CD14-positive monocyte (primary cell): Measurements from ENCODE around the gene TSPEAR. TPM values are rescaled to one million over a fixed set of nuclear protein-coding genes. Genes with fewer than 3 reads are reported as not detected.

Source experiments
- DNase-seq, 3 donors: peaks; one replicate each; pipeline ENCODE4 v3.0.0-alpha.2; 2011 to 2022
- H2AFZ ChIP-seq: 2 replicates; pipeline ENCODE4 v1.6.0; 2012; ENCODE audit warnings: mild to moderate bottlenecking, low read depth, low read length, inconsistent platforms; ENCODE audit not compliant: insufficient read depth, poor library complexity, severe bottlenecking
- H3K27ac ChIP-seq, 2 donors: 1 replicate in 1 of 2; 2 replicates in 1 of 2; pipeline ENCODE4 v1.5.1; 2012 to 2013; ENCODE audit warnings: low read length in 2 of 2, control low read depth in 1 of 2, inconsistent platforms in 1 of 2, low read depth in 1 of 2, mild to moderate bottlenecking in 1 of 2
- H3K27me3 ChIP-seq, 2 donors: one replicate each; pipeline versions ENCODE4 v1.6.0 to v1.6.1; 2011 to 2013; ENCODE audit warnings: low read length in 2 of 2; ENCODE audit not compliant: control insufficient read depth in 2 of 2, insufficient read depth in 2 of 2
- H3K36me3 ChIP-seq, 2 donors: replicated peaks in 1 of 2; 1 replicate in 1 of 2; 2 replicates in 1 of 2; pipeline versions ENCODE4 v1.5.1 to v1.6.1; 2012 to 2013; ENCODE audit warnings: low read length in 2 of 2, control low read depth in 1 of 2, inconsistent platforms in 1 of 2, mild to moderate bottlenecking in 1 of 2; ENCODE audit not compliant: insufficient read depth in 2 of 2, control insufficient read depth in 1 of 2
- H3K4me1 ChIP-seq, 2 donors: 1 replicate in 1 of 2; 2 replicates in 1 of 2; pipeline versions ENCODE4 v1.5.1 to v1.6.1; 2012 to 2013; ENCODE audit warnings: low read length in 2 of 2, control low read depth in 1 of 2, inconsistent platforms in 1 of 2, mild to moderate bottlenecking in 1 of 2, moderate library complexity in 1 of 2; ENCODE audit not compliant: insufficient read depth in 2 of 2, control insufficient read depth in 1 of 2
- H3K4me2 ChIP-seq: replicated peaks from 2 replicates; pipeline ENCODE3; 2012; ENCODE audit warnings: low read length, moderate library complexity, mild to moderate bottlenecking; ENCODE audit not compliant: poor library complexity, severe bottlenecking; ENCODE audit errors: extremely low read depth
- H3K4me3 ChIP-seq, 3 experiments: fragments of 200-600 bp in 1 of 3; sonication (generic) in 1 of 3; replicated peaks in 1 of 3; 1 replicate in 2 of 3; 2 replicates in 1 of 3; pipeline ENCODE4 v1.5.1; 2011 to 2013; ENCODE audit warnings: low read length in 3 of 3, mild to moderate bottlenecking in 3 of 3, control low read depth in 2 of 3, low read depth in 2 of 3, inconsistent platforms in 1 of 3, moderate library complexity in 1 of 3
- H3K79me2 ChIP-seq: 2 replicates; pipeline ENCODE4 v1.6.0; 2012; ENCODE audit warnings: mild to moderate bottlenecking, control low read depth, inconsistent platforms, low read length, moderate library complexity; ENCODE audit not compliant: insufficient read depth
- H3K9ac ChIP-seq: 2 replicates; pipeline ENCODE4 v1.6.0; 2017; ENCODE audit warnings: low read length, mild to moderate bottlenecking; ENCODE audit not compliant: insufficient read depth, poor library complexity, severe bottlenecking
- H3K9me3 ChIP-seq, 2 donors: replicated peaks in 1 of 2; 1 replicate in 1 of 2; 2 replicates in 1 of 2; pipeline versions ENCODE4 v1.5.1 to v1.6.1; 2012 to 2013; ENCODE audit warnings: low read length in 2 of 2, control low read depth in 1 of 2; ENCODE audit not compliant: control insufficient read depth in 1 of 2, insufficient read depth in 1 of 2
- H4K20me1 ChIP-seq: 2 replicates; pipeline ENCODE4 v1.6.0; 2012; ENCODE audit warnings: mild to moderate bottlenecking, low read length, control low read depth, moderate library complexity; ENCODE audit not compliant: insufficient read depth
- H3K27ac Mint-ChIP-seq, 7 donors: one replicate each; pipeline ENCODE4 v1.8.0; 2020; ENCODE audit warnings: mild to moderate bottlenecking in 7 of 7, mixed read lengths in 7 of 7, moderate library complexity in 6 of 7, inconsistent platforms in 2 of 7
- H3K27me3 Mint-ChIP-seq, 3 donors: one replicate each; pipeline ENCODE4 v1.8.0; 2021 to 2022; ENCODE audit warnings: low read depth in 3 of 3, mild to moderate bottlenecking in 3 of 3, mixed read lengths in 3 of 3, moderate library complexity in 3 of 3, inconsistent platforms in 1 of 3
- H3K36me3 Mint-ChIP-seq, 2 donors: one replicate each; pipeline ENCODE4 v1.8.0; 2020; ENCODE audit warnings: mixed read lengths in 2 of 2, inconsistent platforms in 1 of 2, mild to moderate bottlenecking in 1 of 2
- H3K4me1 Mint-ChIP-seq: one replicate; pipeline ENCODE4 v1.8.0; 2020; ENCODE audit warnings: mild to moderate bottlenecking, mixed read lengths
- H3K4me3 Mint-ChIP-seq, 2 donors: one replicate each; pipeline ENCODE4 v1.8.0; 2020; ENCODE audit warnings: mild to moderate bottlenecking in 2 of 2, mixed read lengths in 2 of 2, moderate library complexity in 1 of 2
- H3K9me3 Mint-ChIP-seq, 7 donors: one replicate each; pipeline ENCODE4 v1.8.0; 2020 to 2022; ENCODE audit warnings: mixed read lengths in 7 of 7, mild to moderate bottlenecking in 6 of 7, moderate library complexity in 6 of 7, inconsistent platforms in 2 of 7
- CTCF ChIP-seq: fragments of 200-600 bp; IDR thresholded peaks from one replicate; pipeline ENCODE4 v1.8.0; 2022; ENCODE audit warnings: antibody characterized with exemption, mild to moderate bottlenecking
- WGBS: methylation state at CpG from one replicate; pipeline ENCODE4 v1.1.5; 2013; ENCODE audit warnings: missing lambda C conversion rate; ENCODE audit not compliant: insufficient coverage; 5-methylcytosine and 5-hydroxymethylcytosine counted together
- intact Hi-C, 2 donors: fragments of 100-400 bp; cut with micrococcal nuclease; formaldehyde crosslinking; loops; one replicate each; pipeline versions ENCODE4 v1.15.0 to v1.15.1; 2023
- polyA plus RNA-seq, 3 donors: library from polyadenylated mRNA; depleted of rRNA in 1 of 3; unstranded in 2 of 3; stranded (reverse) in 1 of 3; fragments of 300-500 nt in 2 of 3; fragments of >200 nt in 1 of 3; fragmentation: Illumina TruSeq in 2 of 3; gene quantifications; 1 replicate in 2 of 3; 2 replicates in 1 of 3; pipeline ENCODE4 v1.2.3, GENCODE V29; 2012 to 2021

The TSPEAR gene
- polyA plus RNA-seq, 3 donors: not detected

GRCh38 chr21:44450402-44450801, 261.0 kb downstream of the TSPEAR start:
- H3K9me3 Mint-ChIP-seq: peaks cover 9 to 31% (median 20%) of the 10 kb centered on the region in 7 donors
- intact Hi-C loops: loop anchor here in 1 of 2 donors (5.0 to 10.0 kb wide), 2 partner anchors 113 to 364 kb away; partner anchors contain the start of genes CFAP410 and SUMO3
- H3K27me3 Mint-ChIP-seq: peaks cover 25 to 66% (median 37%) of the 10 kb centered on the region in 3 donors
- no peaks in the 10 kb centered on the region for H3K36me3 Mint-ChIP-seq
- WGBS: 88% methylated on average over 14 of the region's 14 CpGs
- H3K4me1 ChIP-seq: peaks cover 0 to 4% of the 10 kb centered on the region in 2 donors
- peaks cover 0 to 12% of the 10 kb centered on the region in 2 donors for H3K27me3 ChIP-seq
- no peak overlapping the region for H3K27ac Mint-ChIP-seq
- H3K36me3 ChIP-seq: no peaks in the 10 kb centered on the region
- no peak overlapping the region for H2AFZ ChIP-seq
- no peak overlapping the region for H3K4me2 ChIP-seq
- no peak overlapping the region for H3K4me3 ChIP-seq
- peaks cover 4% of the 10 kb centered on the region for H3K4me1 Mint-ChIP-seq
- no peak overlapping the region for H3K27ac ChIP-seq
- H3K4me3 Mint-ChIP-seq: no peak overlapping the region
- TF ChIP-seq CTCF: no peak
- no peak overlapping the region for H3K9ac ChIP-seq
- no peaks in the 10 kb centered on the region for H4K20me1 ChIP-seq
- no peaks in the 10 kb centered on the region for H3K79me2 ChIP-seq
- no peak for DNase-seq
- peaks cover 0 to 9% of the 10 kb centered on the region in 2 donors for H3K9me3 ChIP-seq

DNA sequence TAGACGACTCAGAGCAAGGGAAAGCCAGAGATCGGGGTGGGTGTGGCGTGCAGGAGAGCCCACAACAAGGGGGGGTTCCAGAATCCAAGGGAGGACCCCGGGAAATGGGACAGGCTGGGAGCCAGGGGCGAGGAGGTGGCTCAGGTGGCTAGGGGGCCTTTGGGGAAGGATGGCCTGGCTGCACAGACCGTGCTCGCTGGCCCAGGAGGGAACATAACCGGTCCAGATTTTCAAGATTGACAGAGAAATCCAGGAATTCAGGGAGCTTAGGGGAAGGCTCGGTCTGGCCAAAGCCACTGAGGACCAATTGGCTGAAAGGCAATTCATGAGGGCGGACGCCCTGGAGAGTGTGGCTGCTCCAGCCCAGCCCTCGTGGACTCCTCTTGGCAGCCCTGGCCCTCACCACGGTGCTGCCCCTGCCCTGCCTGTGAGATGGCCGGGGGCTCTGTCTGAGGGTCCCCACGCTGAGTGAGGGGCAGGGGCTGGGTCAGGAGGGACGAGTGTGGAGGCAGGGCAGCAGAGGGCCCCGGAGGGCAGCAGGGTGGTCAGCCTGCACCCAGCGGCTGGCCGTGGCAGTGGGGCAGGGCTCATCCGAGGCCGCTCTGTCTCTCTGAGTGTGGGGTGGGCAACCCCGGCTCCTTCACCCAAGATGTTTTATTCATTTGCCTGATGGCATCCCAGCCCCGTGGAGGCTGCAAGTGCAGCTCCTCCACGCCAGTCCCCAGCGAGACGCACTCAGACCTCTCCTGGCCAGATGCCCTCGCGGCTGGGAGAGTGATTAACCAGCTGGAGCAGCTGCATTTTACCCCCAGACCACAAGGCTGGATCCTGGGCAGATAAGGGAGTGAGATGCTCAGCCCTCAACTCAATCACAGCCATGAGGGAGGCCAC, 261.7 kb downstream of the TSPEAR start:
- no peak for TF ChIP-seq CTCF
- Histone ChIP-seq H4K20me1 (no peaks in the 10 kb centered on the region), H3K36me3 (no peaks in the 10 kb centered on the region), H3K4me3 (no peak overlapping the region), H3K79me2 (no peaks in the 10 kb centered on the region), H3K4me1 (peaks cover 0 to under 1% of the 10 kb centered on the region in 2 donors), H3K9me3 (peaks cover 1 to 9% of the 10 kb centered on the region in 2 donors), H3K27me3 (peaks cover 0 to 12% of the 10 kb centered on the region in 2 donors), H3K9ac (no peak overlapping the region), H3K27ac (no peak overlapping the region), H3K4me2 (no peak overlapping the region), H2AFZ (no peak overlapping the region)
- intact Hi-C loops: loop anchor here in 1 of 2 donors (5.0 to 10.0 kb wide), 2 partner anchors 112 to 365 kb away; partner anchors contain the start of genes CFAP410 and SUMO3
- Mint-ChIP-seq H3K36me3 (no peaks in the 10 kb centered on the region), H3K4me1 (peaks cover 4% of the 10 kb centered on the region), H3K27ac (no peak overlapping the region), H3K4me3 (peak overlapping the region in 1 of 2 donors; percentile 26), H3K9me3 (peaks cover 9 to 35% (median 21%) of the 10 kb centered on the region in 7 donors), H3K27me3 (peaks cover 26 to 64% (median 37%) of the 10 kb centered on the region in 3 donors)
- no peak for DNase-seq
- WGBS: 86% methylated on average over 25 of the region's 28 CpGs
